ENCODE results near the gene FCGR1A. TPM values are rescaled to one million over a fixed set of nuclear protein-coding genes. Genes with fewer than 3 reads are reported as not detected.
"Not testable (repeated sequence)": the region's sequence is repeated elsewhere in the genome, so short reads cannot be mapped to it uniquely, and the experiment has no call there.

The FCGR1A gene
- total RNA-seq, 3 donors from 2014 or later: 1.5 to 10.2 (median 2.6) TPM

- H3K9me3 ChIP-seq; H3K4me1 ChIP-seq (ENCODE audit: low read depth); H3K36me3 ChIP-seq (ENCODE audit: low read depth); ATAC-seq; DNase-seq; H3K4me3 ChIP-seq; intact Hi-C loops (cut with DNase I, micrococcal nuclease): not testable (repeated sequence)
Observed at GRCh38 chr1:149764087-149764800, 18.2 kb upstream of the FCGR1A start.

GRCh38 chr1:149766241-149766640 lies 16.3 kb upstream of the FCGR1A start:
- H3K4me1 ChIP-seq (ENCODE audit: low read depth); ATAC-seq; H3K36me3 ChIP-seq (ENCODE audit: low read depth); DNase-seq; intact Hi-C loops (cut with DNase I, micrococcal nuclease); H3K9me3 ChIP-seq; H3K4me3 ChIP-seq: not testable (repeated sequence)

- intact Hi-C loops (cut with DNase I, micrococcal nuclease); ATAC-seq; DNase-seq; H3K4me3 ChIP-seq; H3K9me3 ChIP-seq; H3K36me3 ChIP-seq (ENCODE audit: low read depth); H3K4me1 ChIP-seq (ENCODE audit: low read depth): not testable (repeated sequence)
Observed at GRCh38 chr1:149769216-149769615, 13.3 kb upstream of the FCGR1A start.

GRCh38 chr1:149770661-149771060 lies 11.8 kb upstream of the FCGR1A start:
- H3K36me3 ChIP-seq (ENCODE audit: low read depth); DNase-seq; H3K9me3 ChIP-seq; intact Hi-C loops (cut with DNase I, micrococcal nuclease); H3K4me1 ChIP-seq (ENCODE audit: low read depth); H3K4me3 ChIP-seq; ATAC-seq: not testable (repeated sequence)

GRCh38 chr1:149771653-149772425 lies 10.7 kb upstream of the FCGR1A start:
- peak; percentile 32 for ATAC-seq

GRCh38 chr1:149775510-149776147 lies 6.9 kb upstream of the FCGR1A start:
- H3K36me3 ChIP-seq (ENCODE audit: low read depth); H3K9me3 ChIP-seq; H3K4me1 ChIP-seq (ENCODE audit: low read depth); intact Hi-C loops (cut with DNase I, micrococcal nuclease); H3K4me3 ChIP-seq; DNase-seq; ATAC-seq: not testable (repeated sequence)

More at GRCh38 chr1:149771653-149772425, 10.7 kb upstream of the FCGR1A start:
- H3K4me1 ChIP-seq (ENCODE audit: low read depth); H3K9me3 ChIP-seq; H3K4me3 ChIP-seq; H3K36me3 ChIP-seq (ENCODE audit: low read depth); intact Hi-C loops (cut with DNase I, micrococcal nuclease); DNase-seq: not testable (repeated sequence)

GRCh38 chr1:149777084-149777483 lies 5.4 kb upstream of the FCGR1A start:
- intact Hi-C loops (cut with DNase I, micrococcal nuclease); H3K9me3 ChIP-seq; H3K4me3 ChIP-seq; H3K4me1 ChIP-seq (ENCODE audit: low read depth); H3K36me3 ChIP-seq (ENCODE audit: low read depth); DNase-seq; ATAC-seq: not testable (repeated sequence)

GRCh38 chr1:149778313-149778712 lies 4.2 kb upstream of the FCGR1A start:
- H3K4me1 ChIP-seq (ENCODE audit: low read depth); intact Hi-C loops (cut with DNase I, micrococcal nuclease); ATAC-seq; H3K36me3 ChIP-seq (ENCODE audit: low read depth); DNase-seq; H3K9me3 ChIP-seq; H3K4me3 ChIP-seq: not testable (repeated sequence)

GRCh38 chr1:149781413-149781984 lies 995 bp upstream of the FCGR1A start:
- H3K36me3 ChIP-seq (ENCODE audit: low read depth); H3K9me3 ChIP-seq; DNase-seq; intact Hi-C loops (cut with DNase I, micrococcal nuclease); H3K4me1 ChIP-seq (ENCODE audit: low read depth); H3K4me3 ChIP-seq; ATAC-seq: not testable (repeated sequence)

GRCh38 chr1:149783289-149783688 lies 795 bp downstream of the FCGR1A start:
- H3K36me3 ChIP-seq (ENCODE audit: low read depth); H3K4me3 ChIP-seq; ATAC-seq; H3K9me3 ChIP-seq; DNase-seq; intact Hi-C loops (cut with DNase I, micrococcal nuclease); H3K4me1 ChIP-seq (ENCODE audit: low read depth): not testable (repeated sequence)

GRCh38 chr1:149783868-149784267 lies 1.4 kb downstream of the FCGR1A start:
- DNase-seq; H3K4me1 ChIP-seq (ENCODE audit: low read depth); intact Hi-C loops (cut with DNase I, micrococcal nuclease); H3K36me3 ChIP-seq (ENCODE audit: low read depth); ATAC-seq; H3K9me3 ChIP-seq; H3K4me3 ChIP-seq: not testable (repeated sequence)

- H3K36me3 ChIP-seq (ENCODE audit: low read depth); H3K4me1 ChIP-seq (ENCODE audit: low read depth); H3K9me3 ChIP-seq; DNase-seq; intact Hi-C loops (cut with DNase I, micrococcal nuclease); H3K4me3 ChIP-seq: not testable (repeated sequence)
- ATAC-seq: peak; percentile 18
Observed at GRCh38 chr1:149787688-149788451, 5.4 kb downstream of the FCGR1A start.

Measured in mucosa of descending colon (tissue), 3 donors.